Brain microvascular endothelial cell (primary cell): ENCODE results near the gene PALLD.
A peak's percentile ranks its signal among the peaks of the same experiment; 100 is the strongest.

ENCODE experiments used
- DNase-seq: peaks from one replicate; pipeline ENCODE4 v3.0.0-alpha.2; 2020
- H3K27ac ChIP-seq: fragments of 250-450 bp; sonication (Bioruptor Pico); 2 replicates; pipeline ENCODE4 v1.5.1; 2020; ENCODE audit warnings: mild to moderate bottlenecking, moderate library complexity
- H3K27me3 ChIP-seq: fragments of 250-450 bp; sonication (Bioruptor Pico); replicated peaks from 2 replicates; pipeline ENCODE4 v1.5.1; 2020; ENCODE audit warnings: mild to moderate bottlenecking
- H3K36me3 ChIP-seq: fragments of 250-450 bp; sonication (Bioruptor Pico); replicated peaks from 2 replicates; pipeline ENCODE4 v1.5.1; 2020; ENCODE audit warnings: mild to moderate bottlenecking
- H3K4me3 ChIP-seq: 2 replicates; pipeline ENCODE4 v1.5.1; 2011; ENCODE audit warnings: low read depth, mild to moderate bottlenecking, control low read depth, low read length, moderate library complexity
- in situ Hi-C: cut with HindIII; loops from 2 replicates; pipeline ENCODE4 v1.10.0; 2017; ENCODE audit warnings: low sequenced_read_pairs, low pct_ligation_motif_present
- TF ChIP-seq, protein P1 (sequence below): IDR thresholded peaks from 2 replicates; pipeline ENCODE4 v1.5.1; 2011; ENCODE audit warnings: low read depth, mild to moderate bottlenecking, moderate library complexity, low read length, control low read depth, inconsistent platforms; ENCODE audit errors: missing control alignments

Gene PALLD

DNA sequence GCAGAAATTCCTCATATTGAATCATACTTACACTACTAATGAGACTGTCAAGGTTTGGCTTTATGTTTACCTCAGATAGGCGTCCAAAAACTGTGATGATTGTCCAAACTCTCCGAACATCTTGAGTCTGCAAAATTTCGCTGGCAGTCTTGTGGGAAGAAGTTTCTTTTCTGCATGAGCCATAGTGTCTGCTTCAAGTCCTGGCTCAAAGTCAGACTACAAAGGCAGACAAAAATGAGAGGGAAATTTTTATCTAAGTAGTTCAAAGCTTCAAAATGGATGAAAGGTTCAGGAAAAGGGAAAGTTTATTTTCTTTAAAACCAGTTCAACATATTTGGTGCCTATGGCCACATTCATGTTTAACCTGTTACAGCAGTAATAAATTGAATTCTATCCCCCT is 40.7 kb downstream of the PALLD start:
- TF ChIP-seq, protein P1, sequence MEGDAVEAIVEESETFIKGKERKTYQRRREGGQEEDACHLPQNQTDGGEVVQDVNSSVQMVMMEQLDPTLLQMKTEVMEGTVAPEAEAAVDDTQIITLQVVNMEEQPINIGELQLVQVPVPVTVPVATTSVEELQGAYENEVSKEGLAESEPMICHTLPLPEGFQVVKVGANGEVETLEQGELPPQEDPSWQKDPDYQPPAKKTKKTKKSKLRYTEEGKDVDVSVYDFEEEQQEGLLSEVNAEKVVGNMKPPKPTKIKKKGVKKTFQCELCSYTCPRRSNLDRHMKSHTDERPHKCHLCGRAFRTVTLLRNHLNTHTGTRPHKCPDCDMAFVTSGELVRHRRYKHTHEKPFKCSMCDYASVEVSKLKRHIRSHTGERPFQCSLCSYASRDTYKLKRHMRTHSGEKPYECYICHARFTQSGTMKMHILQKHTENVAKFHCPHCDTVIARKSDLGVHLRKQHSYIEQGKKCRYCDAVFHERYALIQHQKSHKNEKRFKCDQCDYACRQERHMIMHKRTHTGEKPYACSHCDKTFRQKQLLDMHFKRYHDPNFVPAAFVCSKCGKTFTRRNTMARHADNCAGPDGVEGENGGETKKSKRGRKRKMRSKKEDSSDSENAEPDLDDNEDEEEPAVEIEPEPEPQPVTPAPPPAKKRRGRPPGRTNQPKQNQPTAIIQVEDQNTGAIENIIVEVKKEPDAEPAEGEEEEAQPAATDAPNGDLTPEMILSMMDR = no peak
- H3K27ac ChIP-seq = no peak overlapping the region
- no peaks in the 10 kb centered on the region for H3K36me3 ChIP-seq
- in situ Hi-C loops = no loop called here
- no peaks in the 10 kb centered on the region for H3K27me3 ChIP-seq
- no peak overlapping the region for H3K4me3 ChIP-seq
- DNase-seq = no peak

DNA sequence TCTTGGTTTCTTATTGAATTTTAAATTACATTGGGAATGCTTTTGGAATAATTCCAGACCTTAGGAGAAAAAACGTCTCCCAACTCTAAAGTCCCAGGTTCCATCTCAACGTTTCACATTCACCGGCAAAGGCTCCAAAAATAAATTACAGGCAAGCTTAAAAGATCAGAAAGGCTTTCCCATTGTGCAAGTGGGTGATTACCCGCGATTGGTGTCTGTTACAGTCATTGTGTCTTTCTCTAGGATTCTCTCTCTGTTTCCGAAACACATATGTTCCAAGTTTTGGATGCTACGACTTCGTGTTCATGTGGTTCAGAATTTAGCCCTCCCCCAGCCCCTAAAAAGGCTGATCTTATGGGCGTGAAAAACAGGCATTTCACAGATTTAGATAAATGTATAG is 41.8 kb downstream of the PALLD start:
- in situ Hi-C loops = no loop called here
- no peak overlapping the region for H3K27ac ChIP-seq
- TF ChIP-seq, protein P1 = no peak
- DNase-seq = no peak
- H3K4me3 ChIP-seq = no peak overlapping the region
- H3K36me3 ChIP-seq = no peaks in the 10 kb centered on the region
- H3K27me3 ChIP-seq = no peaks in the 10 kb centered on the region

DNA sequence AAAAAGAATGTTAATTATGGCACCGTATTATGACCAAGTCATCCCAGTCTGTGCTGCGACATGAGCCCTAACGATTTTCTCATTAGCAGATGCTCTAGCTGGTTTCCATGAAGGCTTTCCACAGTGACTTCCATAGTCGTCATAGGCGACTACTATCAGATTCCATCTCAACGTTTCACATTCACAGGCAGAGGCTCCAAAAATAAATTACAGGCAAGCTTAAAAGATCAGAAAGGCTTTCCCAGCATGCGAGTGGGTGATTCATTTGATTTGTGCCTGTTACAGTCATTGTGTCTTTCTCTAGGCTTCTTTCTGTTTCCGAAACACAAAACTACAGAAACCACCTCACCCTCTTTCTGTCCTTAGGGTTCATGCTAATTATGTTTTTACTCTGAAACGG is 43.2 kb downstream of the PALLD start:
- Histone ChIP-seq H3K27ac (peak overlapping the region; percentile 89), H3K4me3 (no peak overlapping the region), H3K36me3 (no peaks in the 10 kb centered on the region), H3K27me3 (no peaks in the 10 kb centered on the region)
- DNase-seq = peak; percentile 89
- TF ChIP-seq, protein P1 = no peak
- in situ Hi-C loops = no loop called here

DNA sequence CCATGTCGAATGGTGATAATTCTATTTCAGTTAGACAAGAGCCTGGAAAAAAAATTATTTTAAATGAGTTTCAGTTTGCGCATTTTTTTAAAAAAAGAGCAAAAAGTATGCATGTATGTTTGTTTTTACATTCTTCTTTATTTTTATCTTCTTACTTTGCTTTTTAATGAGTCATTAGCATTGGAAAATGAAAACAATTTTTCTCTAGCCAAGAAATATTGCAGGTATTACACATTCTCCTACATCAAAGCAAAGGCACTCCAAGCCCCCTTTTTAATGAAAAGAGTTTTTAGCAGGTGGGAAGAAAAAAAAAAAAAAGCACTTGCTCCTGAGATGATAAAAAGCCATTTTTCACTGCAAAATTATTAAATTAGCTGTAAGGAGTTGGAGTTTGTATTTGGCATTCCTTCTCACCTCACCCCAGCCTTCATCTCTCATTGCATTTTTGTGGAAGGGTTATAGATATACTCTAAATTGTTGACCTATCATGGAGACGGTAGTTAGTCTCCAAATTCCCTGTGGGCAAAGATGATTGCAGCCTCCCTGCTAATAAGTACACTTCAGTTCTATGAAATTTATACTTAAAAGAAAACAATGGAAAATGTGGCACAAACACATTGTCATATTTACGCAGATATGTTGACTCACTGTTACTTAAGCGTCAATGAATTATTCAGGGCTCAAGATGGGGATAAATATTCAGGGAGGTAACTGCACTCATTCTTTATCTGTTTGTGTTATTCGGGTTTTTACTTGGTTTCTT is 43.8 kb downstream of the PALLD start:
- in situ Hi-C loops = no loop called here
- no peaks in the 10 kb centered on the region for H3K27me3 ChIP-seq
- DNase-seq = no peak
- H3K27ac ChIP-seq = peak overlapping the region; percentile 89
- TF ChIP-seq, protein P1 = no peak
- no peaks in the 10 kb centered on the region for H3K36me3 ChIP-seq
- H3K4me3 ChIP-seq = no peak overlapping the region

DNA sequence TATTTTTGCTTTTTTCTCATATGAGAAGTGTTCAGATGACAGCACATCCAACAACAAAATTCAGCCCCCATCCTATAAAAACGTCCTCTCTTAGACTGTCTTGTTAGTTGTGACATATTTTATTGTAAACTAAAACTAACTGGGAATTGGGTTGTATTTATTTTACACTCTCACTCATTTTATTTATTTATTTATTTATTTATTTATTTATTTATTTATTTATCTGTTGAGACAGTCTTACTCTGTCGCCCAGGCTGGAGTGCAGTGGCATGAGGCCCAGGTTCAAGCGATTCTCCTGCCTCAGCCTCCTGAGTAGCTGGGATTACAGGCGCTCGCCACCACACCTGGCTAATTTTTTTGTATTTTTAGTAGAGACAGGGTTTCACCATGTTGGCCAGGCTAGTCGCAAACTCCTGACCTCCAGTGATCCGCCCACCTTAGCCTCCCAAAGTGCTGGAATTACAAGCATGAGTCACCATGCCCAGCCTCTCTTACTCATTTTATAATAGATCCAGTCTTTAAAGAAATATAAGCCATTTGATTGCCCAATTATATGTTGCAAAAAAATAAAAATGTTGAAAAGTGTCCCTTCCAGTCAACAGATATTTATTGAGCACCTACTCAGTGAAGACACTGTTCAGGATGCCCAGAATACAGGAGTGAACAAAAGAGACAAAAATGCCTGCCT is 44.6 kb downstream of the PALLD start:
- Histone ChIP-seq H3K36me3 (no peaks in the 10 kb centered on the region), H3K27me3 (no peaks in the 10 kb centered on the region), H3K27ac (peak overlapping the region; percentile 89), H3K4me3 (no peak overlapping the region)
- in situ Hi-C loops = no loop called here
- peak; percentile 83 for DNase-seq
- TF ChIP-seq, protein P1 = no peak
